ENCODE measurements around the gene DDX27. TPM values are rescaled to one million over a fixed set of nuclear protein-coding genes. Genes with fewer than 3 reads are reported as not detected.
A peak's percentile ranks its signal among the peaks of the same experiment; 100 is the strongest.

The DDX27 gene
- total RNA-seq, 1 experiment from 2014 or later: 80.8 TPM

DNA sequence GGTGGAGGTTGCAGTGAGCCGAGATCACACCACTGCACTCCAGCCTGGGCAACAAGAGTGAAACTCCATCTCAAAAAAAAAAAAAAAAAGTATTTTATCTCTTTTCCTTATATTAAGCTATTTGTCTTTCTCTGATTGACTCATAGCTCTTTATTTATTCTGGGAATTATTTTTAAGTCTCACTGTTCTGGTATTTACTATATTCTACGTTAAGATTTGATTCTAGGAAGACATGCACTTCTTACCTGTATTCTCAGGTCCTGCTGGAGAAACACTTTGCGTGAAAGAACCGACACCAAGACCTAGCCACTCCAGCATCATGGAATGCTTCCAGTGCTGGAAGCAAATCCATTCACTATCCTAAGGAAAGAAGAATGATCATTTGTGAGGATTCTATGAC lies 41.0 kb downstream of the DDX27 start:
- TF ChIP-seq, protein P1, sequence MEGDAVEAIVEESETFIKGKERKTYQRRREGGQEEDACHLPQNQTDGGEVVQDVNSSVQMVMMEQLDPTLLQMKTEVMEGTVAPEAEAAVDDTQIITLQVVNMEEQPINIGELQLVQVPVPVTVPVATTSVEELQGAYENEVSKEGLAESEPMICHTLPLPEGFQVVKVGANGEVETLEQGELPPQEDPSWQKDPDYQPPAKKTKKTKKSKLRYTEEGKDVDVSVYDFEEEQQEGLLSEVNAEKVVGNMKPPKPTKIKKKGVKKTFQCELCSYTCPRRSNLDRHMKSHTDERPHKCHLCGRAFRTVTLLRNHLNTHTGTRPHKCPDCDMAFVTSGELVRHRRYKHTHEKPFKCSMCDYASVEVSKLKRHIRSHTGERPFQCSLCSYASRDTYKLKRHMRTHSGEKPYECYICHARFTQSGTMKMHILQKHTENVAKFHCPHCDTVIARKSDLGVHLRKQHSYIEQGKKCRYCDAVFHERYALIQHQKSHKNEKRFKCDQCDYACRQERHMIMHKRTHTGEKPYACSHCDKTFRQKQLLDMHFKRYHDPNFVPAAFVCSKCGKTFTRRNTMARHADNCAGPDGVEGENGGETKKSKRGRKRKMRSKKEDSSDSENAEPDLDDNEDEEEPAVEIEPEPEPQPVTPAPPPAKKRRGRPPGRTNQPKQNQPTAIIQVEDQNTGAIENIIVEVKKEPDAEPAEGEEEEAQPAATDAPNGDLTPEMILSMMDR (conservative IDR thresholded peaks at IDR 0.05; ENCODE audit: low read depth, low read length): no peak
- TF ChIP-seq EZH2 (IDR thresholded peaks at IDR 0.05; ENCODE audit: low read length, unreplicated experiment) (no peak), EZH2phosphoT487 (IDR thresholded peaks at IDR 0.05; ENCODE audit: borderline replicate concordance, low read length) (no peak)
- Histone ChIP-seq H3K79me2 (ENCODE audit: low read length) (peaks cover 8% of the 10 kb centered on the region; the same call in 1 of the 2 replicates), H3F3A (ENCODE audit: low read length, unreplicated experiment) (no peaks in the 10 kb centered on the region), H3K9me3 (ENCODE audit: low read length) (no peaks in the 10 kb centered on the region), H3K9me2 (replicated peaks; ENCODE audit: low read length) (no peaks in the 10 kb centered on the region), H3K27me3 (ENCODE audit: low read length) (no peaks in the 10 kb centered on the region), H3K4me3 (ENCODE audit: low read length) (peak overlapping the region; percentile 23; the same call in 1 of the 2 replicates), H3K27ac (ENCODE audit: low read length) (peak overlapping the region; percentile 62), H2AFZ (ENCODE audit: low read length) (no peak overlapping the region), H3K4me2 (ENCODE audit: low read length) (peak overlapping the region; percentile 66), H3K4me1 (ENCODE audit: insufficient read depth, low read length) (peaks cover 19% of the 10 kb centered on the region), H3K36me3 (ENCODE audit: low read depth, low read length) (peaks cover 61% of the 10 kb centered on the region), H4K20me1 (ENCODE audit: low read length) (no peaks in the 10 kb centered on the region), H3K9ac (ENCODE audit: low read length) (no peak overlapping the region)
- DNase-seq (peak; percentile 62), ATAC-seq (peak; percentile 87)
- BruUV-seq (replicated peaks): no TSS peak
- ChIA-PET CTCF (interaction anchor here (0.6 to 1.4 kb wide), 5 partner anchors 14 to 75 kb away, joined by 3 to 17 read pairs (median 6); no protein-coding TSS in a partner anchor), POLR2A (ENCODE audit: unreplicated experiment) (interaction anchor here (0.6 to 1.0 kb wide), 11 partner anchors 8 to 344 kb away, joined by 3 to 13 read pairs (median 5); no protein-coding TSS in a partner anchor)
- intact Hi-C loops (cut with micrococcal nuclease): loop anchor here (5.0 kb wide), 1 partner anchor 62 kb away; no protein-coding TSS in a partner anchor

DNA sequence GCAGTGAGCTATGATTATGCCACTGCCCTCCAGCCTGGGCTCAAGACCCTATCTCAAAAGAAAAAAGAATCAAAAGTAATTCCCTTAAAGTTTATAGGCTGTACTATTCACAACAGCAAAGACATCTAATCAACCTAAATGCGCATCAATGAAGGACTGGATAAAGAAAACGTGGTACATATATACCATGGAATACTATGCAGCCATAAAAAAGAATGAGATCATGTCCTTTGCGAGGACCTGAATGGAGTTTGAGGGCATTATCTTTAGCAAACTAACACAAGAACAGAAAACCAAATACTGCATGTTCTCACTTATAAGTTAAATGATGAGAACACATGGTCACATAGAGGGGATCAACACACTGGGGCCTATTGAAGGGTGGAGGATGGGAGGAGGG lies 42.0 kb downstream of the DDX27 start:
- Histone ChIP-seq H3K27me3 (ENCODE audit: low read length) (no peaks in the 10 kb centered on the region), H3K9ac (ENCODE audit: low read length) (no peak overlapping the region), H3K4me1 (ENCODE audit: insufficient read depth, low read length) (peaks cover 19% of the 10 kb centered on the region), H3K9me2 (replicated peaks; ENCODE audit: low read length) (no peaks in the 10 kb centered on the region), H3K4me2 (ENCODE audit: low read length) (no peak overlapping the region), H3F3A (ENCODE audit: low read length, unreplicated experiment) (no peaks in the 10 kb centered on the region), H3K4me3 (ENCODE audit: low read length) (no peak overlapping the region), H4K20me1 (ENCODE audit: low read length) (peaks cover 4% of the 10 kb centered on the region; the same call in 1 of the 2 replicates), H3K79me2 (ENCODE audit: low read length) (peaks cover 15% of the 10 kb centered on the region), H3K36me3 (ENCODE audit: low read depth, low read length) (peaks cover 59% of the 10 kb centered on the region), H2AFZ (ENCODE audit: low read length) (no peak overlapping the region), H3K9me3 (ENCODE audit: low read length) (no peaks in the 10 kb centered on the region), H3K27ac (ENCODE audit: low read length) (no peak overlapping the region)
- DNase-seq (no peak), ATAC-seq (no peak)
- TF ChIP-seq, protein P1 (conservative IDR thresholded peaks at IDR 0.05; ENCODE audit: low read depth, low read length): no peak
- TF ChIP-seq EZH2 (IDR thresholded peaks at IDR 0.05; ENCODE audit: low read length, unreplicated experiment) (no peak), EZH2phosphoT487 (IDR thresholded peaks at IDR 0.05; ENCODE audit: borderline replicate concordance, low read length) (no peak)
- ChIA-PET CTCF (no interaction called here), POLR2A (ENCODE audit: unreplicated experiment) (no interaction called here)
- intact Hi-C loops (cut with micrococcal nuclease): loop anchor here (5.0 kb wide), 1 partner anchor 61 kb away; no protein-coding TSS in a partner anchor
- BruUV-seq (replicated peaks): no TSS peak

DNA sequence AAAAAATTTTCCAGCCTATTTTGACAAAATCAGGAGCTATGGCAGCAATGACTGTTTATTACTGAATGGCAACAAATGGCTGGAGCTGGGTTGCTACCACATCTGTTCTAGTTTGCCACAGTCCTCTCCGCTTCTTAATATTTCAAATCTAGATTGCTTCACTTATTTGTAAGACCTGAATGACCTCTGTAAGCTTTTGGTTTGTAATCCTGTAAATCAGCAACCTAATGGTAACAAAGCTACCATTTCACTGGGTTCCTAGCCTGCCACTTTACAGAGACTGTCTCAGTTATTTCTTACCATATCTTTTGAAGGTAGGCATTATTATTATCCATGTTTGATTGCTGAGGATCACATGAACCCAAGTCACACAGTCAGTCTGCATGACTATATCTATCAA lies 43.2 kb downstream of the DDX27 start:
- BruUV-seq (replicated peaks): no TSS peak
- ATAC-seq: no peak

More for the DNA sequence above, 43.2 kb downstream of the DDX27 start:
- TF ChIP-seq EZH2phosphoT487 (IDR thresholded peaks at IDR 0.05; ENCODE audit: borderline replicate concordance, low read length) (no peak), EZH2 (IDR thresholded peaks at IDR 0.05; ENCODE audit: low read length, unreplicated experiment) (no peak)
- TF ChIP-seq, protein P1 (conservative IDR thresholded peaks at IDR 0.05; ENCODE audit: low read depth, low read length): no peak
- Histone ChIP-seq H2AFZ (ENCODE audit: low read length) (no peak overlapping the region), H3K36me3 (ENCODE audit: low read depth, low read length) (peaks cover 46% of the 10 kb centered on the region), H3K27ac (ENCODE audit: low read length) (no peak overlapping the region), H3K9me3 (ENCODE audit: low read length) (no peaks in the 10 kb centered on the region), H3K4me2 (ENCODE audit: low read length) (no peak overlapping the region), H3K27me3 (ENCODE audit: low read length) (no peaks in the 10 kb centered on the region), H4K20me1 (ENCODE audit: low read length) (peaks cover 8% of the 10 kb centered on the region; the same call in 1 of the 2 replicates), H3K9me2 (replicated peaks; ENCODE audit: low read length) (no peaks in the 10 kb centered on the region), H3K79me2 (ENCODE audit: low read length) (peaks cover 28% of the 10 kb centered on the region), H3F3A (ENCODE audit: low read length, unreplicated experiment) (no peaks in the 10 kb centered on the region), H3K4me1 (ENCODE audit: insufficient read depth, low read length) (peaks cover 19% of the 10 kb centered on the region), H3K9ac (ENCODE audit: low read length) (no peak overlapping the region), H3K4me3 (ENCODE audit: low read length) (no peak overlapping the region)
- DNase-seq: no peak
- ChIA-PET POLR2A (ENCODE audit: unreplicated experiment) (interaction anchor here (0.6 kb wide), 1 partner anchor 9 kb away, joined by 3 read pairs; no protein-coding TSS in a partner anchor), CTCF (interaction anchor here (0.5 kb wide), 1 partner anchor 43 kb away, joined by 6 read pairs; the partner anchor contains the start of gene DDX27)
- intact Hi-C loops (cut with micrococcal nuclease): loop anchor here (5.0 kb wide), 1 partner anchor 60 kb away; no protein-coding TSS in a partner anchor
